Fibroblast of pulmonary artery (primary cell): ENCODE results near the gene SMG6.
"Not testable (repeated sequence)": the region's sequence is repeated elsewhere in the genome, so short reads cannot be mapped to it uniquely, and the experiment has no call there.

Source experiments
- DNase-seq: peaks from one replicate; pipeline ENCODE4 v3.0.0-alpha.2; 2010; ENCODE audit warnings: low read depth
- H3K4me3 ChIP-seq: replicated peaks from 2 replicates; pipeline ENCODE4 v1.5.1; 2011; ENCODE audit warnings: low read depth, mild to moderate bottlenecking, control low read depth, low read length, moderate library complexity
- TF ChIP-seq, protein P1 (sequence below): IDR thresholded peaks from 2 replicates; pipeline ENCODE4 v1.5.1; 2011; ENCODE audit warnings: mild to moderate bottlenecking, control low read depth, low read length, inconsistent platforms; ENCODE audit errors: missing control alignments

The SMG6 gene

DNA sequence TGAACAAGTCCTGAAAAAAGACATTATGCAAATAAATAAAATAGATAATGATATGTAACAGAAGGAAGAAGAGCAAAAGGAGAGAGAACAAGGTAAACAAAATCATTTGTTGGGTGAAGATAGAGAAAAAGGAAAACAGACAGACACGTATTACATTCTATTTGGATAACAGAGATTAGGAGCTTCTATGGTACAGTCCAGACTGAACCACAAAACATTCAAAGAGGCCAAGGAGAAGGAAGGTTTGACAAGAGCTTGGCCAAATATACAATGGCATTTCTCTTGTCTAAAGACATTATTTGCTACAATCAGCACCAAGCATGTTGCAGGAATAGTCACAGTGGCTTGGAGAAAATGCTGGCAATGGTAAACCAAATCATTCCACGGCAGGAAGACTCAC lies 29.2 kb downstream of the SMG6 start:
- no peak for DNase-seq
- TF ChIP-seq, protein P1, sequence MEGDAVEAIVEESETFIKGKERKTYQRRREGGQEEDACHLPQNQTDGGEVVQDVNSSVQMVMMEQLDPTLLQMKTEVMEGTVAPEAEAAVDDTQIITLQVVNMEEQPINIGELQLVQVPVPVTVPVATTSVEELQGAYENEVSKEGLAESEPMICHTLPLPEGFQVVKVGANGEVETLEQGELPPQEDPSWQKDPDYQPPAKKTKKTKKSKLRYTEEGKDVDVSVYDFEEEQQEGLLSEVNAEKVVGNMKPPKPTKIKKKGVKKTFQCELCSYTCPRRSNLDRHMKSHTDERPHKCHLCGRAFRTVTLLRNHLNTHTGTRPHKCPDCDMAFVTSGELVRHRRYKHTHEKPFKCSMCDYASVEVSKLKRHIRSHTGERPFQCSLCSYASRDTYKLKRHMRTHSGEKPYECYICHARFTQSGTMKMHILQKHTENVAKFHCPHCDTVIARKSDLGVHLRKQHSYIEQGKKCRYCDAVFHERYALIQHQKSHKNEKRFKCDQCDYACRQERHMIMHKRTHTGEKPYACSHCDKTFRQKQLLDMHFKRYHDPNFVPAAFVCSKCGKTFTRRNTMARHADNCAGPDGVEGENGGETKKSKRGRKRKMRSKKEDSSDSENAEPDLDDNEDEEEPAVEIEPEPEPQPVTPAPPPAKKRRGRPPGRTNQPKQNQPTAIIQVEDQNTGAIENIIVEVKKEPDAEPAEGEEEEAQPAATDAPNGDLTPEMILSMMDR: no peak
- H3K4me3 ChIP-seq: no peak overlapping the region

DNA sequence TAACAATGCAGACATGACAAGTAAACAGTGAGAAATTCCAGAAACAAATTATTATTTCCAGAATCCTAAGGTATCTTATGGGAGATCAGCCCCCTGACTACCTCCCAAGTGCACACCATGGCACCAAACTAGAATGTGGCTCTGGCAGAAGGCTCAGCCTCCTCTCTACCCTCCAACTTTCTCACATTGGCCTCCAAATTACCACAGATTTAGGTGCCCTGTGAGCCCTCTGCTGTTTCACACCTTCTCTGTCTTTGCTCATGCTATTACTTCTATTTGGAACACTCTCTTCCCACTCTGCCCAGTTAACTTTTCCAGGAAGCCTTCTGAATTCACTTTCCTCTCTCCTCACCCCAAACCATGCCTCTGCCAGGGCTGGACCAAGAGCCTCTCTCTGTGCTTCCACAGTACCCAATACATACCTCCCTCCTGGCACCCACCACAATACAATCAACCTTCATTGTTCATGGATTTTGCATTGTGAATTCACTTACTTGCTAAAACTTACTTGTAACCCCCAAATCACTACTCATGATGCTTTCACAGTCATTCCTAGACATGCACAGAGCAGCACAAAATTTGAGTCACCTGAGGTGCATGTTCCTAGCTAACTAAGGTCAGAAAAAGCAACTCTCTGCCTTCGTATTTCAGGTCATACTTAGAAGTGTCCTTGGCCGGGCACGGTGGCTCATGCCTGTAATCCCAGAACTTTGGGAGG lies 31.4 kb downstream of the SMG6 start:
- DNase-seq: no peak
- TF ChIP-seq, protein P1: no peak
- H3K4me3 ChIP-seq: no peak overlapping the region

DNA sequence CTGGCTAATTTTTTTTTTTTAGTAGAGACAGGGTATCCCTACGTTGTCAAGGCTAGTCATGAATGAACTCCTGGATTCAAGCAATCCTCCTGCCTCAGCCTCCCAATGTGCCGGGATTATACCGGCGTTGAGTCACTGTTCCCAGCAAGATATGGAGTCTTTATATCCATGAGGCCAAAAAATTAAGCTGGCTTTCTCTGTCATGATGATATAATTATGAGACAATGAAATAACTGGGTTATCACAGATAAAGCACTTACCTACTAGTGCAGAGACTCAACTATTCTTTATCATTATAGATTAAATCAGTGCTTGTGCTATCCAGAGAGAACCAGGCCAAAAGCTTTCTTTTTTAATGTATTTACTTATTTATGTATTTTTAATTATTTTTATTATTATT lies 36.2 kb downstream of the SMG6 start:
- H3K4me3 ChIP-seq: no peak overlapping the region
- DNase-seq: peak; percentile 26
- TF ChIP-seq, protein P1: no peak

DNA sequence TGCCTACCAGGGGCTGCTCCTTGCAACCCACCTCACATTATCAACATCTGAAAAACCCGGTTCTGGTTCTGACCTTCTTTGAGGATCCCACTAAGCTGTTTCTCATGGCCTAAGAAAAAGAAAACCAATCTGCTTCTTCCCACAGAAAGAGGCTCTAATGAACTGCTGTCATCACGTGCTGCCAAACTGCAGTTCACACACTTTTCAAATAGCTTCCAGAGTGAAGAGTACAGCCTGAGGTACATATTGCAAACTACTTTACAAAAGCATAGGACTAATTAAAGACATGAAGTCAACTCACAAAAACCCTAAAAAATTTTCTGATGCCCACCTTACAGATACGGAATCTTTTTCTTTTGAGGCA lies 36.7 kb downstream of the SMG6 start:
- TF ChIP-seq, protein P1: no peak
- H3K4me3 ChIP-seq: no peak overlapping the region
- DNase-seq: no peak

DNA sequence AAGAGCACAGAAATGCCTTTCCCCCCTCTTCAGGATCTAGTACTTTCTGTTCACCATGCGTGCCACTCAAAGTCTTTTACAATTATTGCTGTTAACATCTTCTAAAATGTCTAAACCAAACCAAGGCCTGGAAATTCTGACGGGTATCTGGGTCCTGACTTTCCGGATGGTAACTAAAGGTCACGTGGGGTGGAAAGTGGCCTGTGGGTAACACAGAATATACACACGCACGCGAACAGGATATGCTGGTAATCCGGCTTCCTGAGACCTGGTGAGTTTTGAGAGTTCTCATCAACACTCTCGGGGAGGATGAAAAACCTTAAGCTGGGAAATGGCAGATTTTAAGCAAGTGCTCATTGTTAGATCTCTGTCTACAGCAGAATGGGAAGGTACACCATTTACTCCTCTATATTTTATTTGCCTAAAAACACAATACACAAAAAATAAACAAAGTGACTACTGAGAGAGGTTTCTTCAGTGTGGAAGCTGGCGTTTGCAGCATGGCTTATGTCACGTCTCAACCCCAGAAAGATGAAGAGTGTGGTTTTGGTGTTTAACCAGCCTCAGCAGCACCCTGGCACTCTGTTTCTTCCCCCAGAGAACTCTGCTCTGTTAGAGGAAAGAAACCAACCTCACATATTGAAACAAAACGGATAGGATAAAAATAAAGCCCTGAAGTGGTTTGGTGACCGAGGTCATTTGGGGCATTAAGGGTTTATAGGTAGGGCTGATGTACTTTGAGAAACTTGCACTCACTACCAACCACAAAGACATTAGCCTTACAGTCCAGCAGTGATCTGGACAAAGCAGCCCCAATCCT lies 37.3 kb downstream of the SMG6 start:
- no peak for DNase-seq
- TF ChIP-seq, protein P1: no peak
- no peak overlapping the region for H3K4me3 ChIP-seq

DNA sequence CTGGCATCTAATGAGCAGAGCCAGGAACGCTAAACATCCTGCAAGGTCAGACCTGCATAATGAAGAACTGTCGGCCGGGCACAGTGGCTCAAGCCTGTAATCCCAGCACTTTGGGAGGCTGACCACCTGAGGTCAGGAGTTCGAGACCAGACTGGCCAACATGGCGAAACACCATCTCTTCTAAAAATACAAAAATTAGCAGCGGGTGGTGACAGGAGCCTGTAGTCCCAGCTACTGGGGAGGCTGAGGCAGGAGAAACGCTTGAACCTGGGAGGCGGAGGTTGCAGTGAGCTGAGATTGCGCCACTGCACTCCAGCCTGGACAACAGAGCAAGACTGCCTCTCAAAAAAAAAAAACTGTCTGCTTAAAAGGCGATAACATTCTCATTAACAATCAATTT lies 38.4 kb downstream of the SMG6 start:
- DNase-seq, H3K4me3 ChIP-seq: not testable (repeated sequence)

DNA sequence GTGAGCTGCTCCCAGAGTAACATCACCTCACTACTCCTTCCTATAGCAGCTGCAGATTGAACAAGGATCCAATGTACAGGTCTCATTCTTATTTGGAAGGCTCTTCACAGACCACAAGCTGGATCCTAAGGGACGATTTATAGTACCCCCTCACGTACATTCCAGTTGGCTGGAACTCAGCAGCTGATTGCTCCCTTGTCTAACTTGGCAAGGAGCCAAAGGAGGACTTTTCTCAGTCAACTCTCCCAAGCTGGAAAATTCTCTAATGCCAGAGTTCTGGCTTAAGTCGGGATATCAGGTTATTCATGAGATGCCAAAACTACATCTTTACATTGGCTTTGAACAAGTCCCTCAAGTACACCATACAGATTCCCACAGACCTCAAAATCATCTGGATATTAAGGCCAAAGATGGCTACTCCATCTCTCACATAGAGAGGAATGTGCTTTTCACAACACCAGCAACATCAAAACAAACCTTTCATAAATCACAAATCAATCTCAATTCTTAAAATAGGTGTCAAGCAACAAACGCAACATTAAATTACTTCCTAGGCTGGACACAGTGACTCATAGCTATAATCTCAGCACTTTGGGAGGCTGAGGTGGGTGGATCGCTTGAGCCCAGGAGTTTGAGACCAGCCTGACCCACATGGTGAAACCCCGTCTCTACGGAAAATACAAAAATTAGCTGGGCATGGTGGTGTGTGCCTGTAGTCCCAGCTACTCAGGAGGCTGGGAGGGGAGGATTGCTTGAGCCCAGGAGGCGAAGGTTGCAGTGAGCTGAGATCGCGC lies 39.3 kb downstream of the SMG6 start:
- DNase-seq: peak; percentile 57
- TF ChIP-seq, protein P1: no peak
- peak overlapping the region; percentile 28 for H3K4me3 ChIP-seq
